HG03135 (cell line): ENCODE measurements around the gene CDH11.

Experiments
- ATAC-seq: cut with Tn5 transposase; IDR thresholded peaks from one replicate; pipeline ENCODE4 v1.9.1; 2021; ENCODE audit warnings: mild to moderate bottlenecking, moderate library complexity; ENCODE audit not compliant: unreplicated experiment

The CDH11 gene

DNA sequence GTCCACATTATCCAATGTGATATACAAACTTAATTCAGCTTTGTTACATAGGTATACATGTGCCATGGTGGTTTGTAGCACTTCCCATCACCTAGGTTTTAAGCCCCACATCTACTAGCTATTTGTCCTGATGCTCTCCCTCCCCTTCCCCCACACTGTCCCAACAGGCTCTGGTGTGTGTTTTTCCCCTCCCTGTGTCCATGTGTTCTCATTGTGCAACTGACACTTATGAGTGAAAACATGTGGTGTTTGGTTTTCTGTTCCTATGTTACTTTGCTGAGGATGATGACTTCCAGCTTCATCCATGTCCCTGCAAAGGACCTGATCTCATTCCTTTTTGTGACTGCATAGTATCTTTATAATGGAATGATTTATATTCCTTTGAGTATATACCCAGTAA, 196.7 kb downstream of the CDH11 start:
- no peak for ATAC-seq

DNA sequence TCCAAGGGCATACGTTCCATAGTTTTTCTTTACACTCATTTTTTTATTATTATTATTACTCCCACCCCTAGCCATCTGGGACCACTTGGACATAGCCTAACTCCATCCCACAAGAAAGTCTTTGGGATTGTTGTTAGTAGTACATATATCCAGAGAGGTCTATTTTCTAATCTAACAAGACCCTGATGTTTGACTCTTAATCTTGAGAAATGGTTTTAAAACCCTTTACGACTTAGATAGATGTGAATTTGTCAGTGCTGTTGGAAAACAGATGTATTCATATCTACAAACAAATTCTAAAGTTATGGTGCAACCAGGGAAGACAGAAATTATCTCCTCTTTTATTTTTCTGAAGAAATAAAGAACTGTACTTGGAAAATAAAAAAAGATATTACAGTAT, 197.8 kb downstream of the CDH11 start:
- no peak for ATAC-seq

DNA sequence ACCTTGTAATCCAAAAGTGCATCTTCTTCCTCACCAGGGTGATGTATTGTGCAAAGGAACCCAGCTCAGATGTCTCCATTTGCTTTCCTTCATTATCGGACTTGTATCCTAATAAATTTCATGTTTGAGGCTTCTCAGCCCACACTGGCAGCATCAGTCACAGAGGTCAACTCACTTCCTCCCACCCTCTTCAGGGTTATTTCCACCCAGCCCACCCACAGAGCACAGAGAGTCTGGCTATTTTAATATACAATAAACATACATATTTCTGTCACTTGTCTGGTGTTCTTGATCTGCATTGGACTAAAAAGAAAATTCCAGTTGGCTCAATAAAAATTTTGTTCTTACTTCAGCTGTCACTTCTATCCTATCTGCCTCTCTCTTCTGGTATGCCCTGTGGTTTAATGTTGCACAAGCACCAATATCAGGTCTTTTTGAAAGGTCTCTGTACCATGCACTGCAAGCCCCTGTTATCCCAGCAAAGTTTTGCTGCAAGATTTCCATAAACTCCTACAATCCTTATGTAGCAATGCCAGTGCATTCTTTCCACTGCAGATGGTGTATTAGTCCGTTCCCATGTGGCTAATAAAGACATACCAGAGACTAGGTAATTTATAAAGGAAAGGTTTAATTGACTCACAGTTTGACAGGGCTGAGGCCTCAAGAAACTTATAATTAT, 201.8 kb downstream of the CDH11 start:
- no peak for ATAC-seq

DNA sequence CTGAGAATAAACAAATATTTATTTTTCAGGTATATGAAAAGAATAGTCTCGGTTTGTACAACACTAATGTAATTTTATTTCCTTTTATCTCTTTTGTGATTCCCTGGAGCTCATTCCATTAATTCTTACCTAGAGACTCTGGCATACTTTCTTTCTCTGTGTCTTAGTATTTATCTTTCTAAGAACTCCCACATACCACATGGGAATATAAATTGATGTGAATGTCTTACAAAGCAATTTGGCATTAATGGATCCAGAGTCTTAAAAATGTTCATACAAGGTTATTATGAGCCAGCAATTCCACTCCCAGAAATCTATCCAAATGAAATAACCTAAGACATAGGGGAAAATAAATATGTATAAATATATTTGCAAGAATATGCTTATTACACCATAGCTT, 202.7 kb downstream of the CDH11 start:
- no peak for ATAC-seq

DNA sequence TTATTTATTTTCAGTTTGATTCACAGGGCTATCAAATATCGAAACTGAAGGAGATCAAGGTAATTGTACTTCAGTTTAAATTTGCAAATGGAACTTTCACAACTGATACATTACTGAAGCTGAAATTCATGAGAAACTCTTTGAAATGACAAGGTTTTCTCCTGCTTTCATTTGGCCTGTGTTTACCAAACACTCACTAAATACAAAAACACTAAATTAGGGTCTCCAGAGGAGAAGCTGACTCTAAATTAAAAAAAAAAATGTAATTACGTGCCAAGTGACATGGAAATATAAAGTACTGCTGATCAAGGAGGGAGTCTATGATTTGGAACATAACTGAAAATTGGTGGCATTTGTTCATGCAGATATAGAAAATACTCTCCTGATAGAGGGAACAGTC, 205.8 kb downstream of the CDH11 start:
- no peak for ATAC-seq

DNA sequence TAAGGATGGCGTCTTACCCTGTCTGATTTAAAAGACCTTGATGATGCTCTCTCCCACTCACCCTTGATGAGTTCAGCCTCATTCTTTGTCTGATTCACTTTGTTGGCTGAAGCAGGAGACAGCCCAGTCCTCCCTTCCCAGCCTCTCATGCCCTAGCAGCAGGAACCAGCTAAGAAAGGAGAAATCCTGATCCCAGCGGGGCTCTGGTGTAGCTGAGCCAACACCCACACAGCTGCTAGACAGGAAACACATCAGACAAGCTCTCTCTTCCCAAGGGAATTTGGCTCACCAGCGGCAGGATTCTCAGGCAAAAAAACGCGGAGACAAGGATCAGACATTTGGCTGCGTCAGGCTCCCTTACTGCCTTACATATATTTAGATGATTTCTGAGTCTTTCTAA, 211.5 kb downstream of the CDH11 start:
- no peak for ATAC-seq

DNA sequence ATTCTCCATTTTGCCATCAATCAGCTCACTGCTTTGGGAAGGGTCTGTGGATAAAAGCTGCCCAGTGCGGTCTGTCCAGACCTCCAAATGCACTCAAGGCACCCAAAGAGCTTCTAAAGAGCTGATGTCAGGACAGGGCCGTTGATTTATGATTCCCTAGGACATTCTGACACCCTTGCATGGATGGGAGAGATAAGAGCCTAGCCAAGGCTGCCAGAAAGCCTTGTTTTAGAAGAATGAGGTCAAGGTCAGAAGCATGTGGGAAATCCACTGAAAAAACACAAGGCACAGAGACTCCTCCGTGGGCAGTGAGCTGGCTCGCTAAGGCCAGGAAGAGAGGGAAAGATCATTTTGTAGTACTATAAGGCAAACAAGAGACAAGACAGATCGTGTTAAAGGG, 214.0 kb downstream of the CDH11 start:
- ATAC-seq, result no peak

DNA sequence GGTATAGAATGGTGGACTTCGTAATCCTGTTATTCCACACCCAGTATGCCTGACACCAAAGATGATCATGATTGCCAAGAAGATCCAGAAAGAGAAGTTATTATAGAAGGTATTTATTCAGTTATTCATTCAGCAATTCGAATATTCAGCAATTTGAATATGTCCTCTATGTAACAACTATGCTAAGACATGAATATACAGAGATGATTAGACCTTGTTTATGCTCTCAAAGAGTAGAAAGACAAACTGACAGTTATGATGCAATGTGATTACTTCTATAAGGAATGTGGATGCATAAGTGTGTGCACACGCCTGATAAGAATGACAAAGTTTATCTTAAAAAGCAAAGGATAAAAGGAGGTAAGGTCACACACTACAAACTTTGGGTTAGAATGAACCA, 218.1 kb downstream of the CDH11 start:
- ATAC-seq, result no peak

DNA sequence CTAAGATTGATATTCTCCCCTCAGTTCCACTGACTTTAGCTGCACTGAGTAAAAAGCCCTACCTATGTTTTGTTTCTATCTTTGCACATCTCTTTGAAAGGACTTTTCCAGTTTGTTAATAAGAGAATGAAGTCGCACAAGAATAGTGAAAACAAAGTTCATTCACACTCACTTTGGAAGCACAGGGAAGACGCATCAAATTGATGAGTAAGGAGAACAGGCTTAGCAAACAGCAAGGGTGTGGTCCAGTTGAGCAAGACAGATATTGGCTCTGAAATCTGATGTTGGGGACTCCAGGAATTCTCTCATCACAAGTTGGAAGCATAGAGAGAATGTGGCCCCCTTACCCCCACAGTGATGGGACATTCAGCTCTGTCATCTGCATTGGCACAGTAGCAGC, 221.3 kb downstream of the CDH11 start:
- ATAC-seq, result no peak

DNA sequence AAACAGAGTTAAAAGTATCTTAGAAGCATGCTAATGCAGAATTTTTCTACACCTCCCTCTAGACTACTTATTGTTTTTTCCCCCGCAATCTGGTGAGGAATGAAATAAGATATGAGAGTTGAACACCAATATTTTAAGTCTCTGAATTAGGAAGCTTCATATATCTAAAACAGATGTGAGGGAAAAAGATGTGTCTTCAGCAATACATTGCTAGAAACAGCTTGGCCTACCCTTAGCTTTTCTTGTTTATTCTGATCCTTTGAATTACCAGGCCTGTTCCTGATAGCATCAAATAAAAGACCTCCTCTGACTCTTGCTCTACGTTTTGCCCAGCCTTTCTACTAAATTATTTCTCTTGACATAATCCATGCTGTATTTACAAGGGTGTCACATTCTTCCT, 221.8 kb downstream of the CDH11 start:
- ATAC-seq, result no peak

DNA sequence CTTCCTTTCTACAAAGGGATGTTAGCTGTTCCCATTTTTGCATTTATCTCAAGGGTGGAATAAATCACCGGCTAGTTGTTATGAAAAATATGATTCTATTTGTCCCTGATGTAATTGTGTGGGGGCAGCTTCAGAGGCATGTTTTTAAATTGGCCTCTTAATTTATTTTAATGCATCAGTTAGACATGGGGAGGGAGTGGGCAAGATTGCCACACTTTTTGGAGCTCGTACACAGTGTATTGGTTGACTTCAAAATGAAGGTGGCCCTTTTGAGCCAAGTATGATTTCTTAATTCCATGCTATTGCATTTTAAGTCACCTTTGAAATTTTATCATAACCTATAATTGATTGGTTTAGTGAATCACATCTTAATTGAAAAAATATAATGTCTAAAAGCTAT, 223.7 kb downstream of the CDH11 start:
- ATAC-seq, result no peak
